Activated T-cell treated with anti-CD3 and anti-CD28 coated beads, Interleukin-2, amount 50 U/mL, for 4 hours (primary cell): ENCODE data around the gene CLIC2. TPM values are rescaled to one million over a fixed set of nuclear protein-coding genes. Genes with fewer than 3 reads are reported as not detected.
A peak's percentile ranks its signal among the peaks of the same experiment; 100 is the strongest.
"Not testable (repeated sequence)": the region's sequence is repeated elsewhere in the genome, so short reads cannot be mapped to it uniquely, and the experiment has no call there.

ENCODE experiments used
- ATAC-seq, 2 donors: fragments of 200-7000 bp; cut with Tn5 transposase; one replicate each; pipeline ENCODE4 v1.10.0; 2021
- DNase-seq: peaks from one replicate; pipeline ENCODE4 v3.0.0-alpha.2; 2020
- H3K27me3 Mint-ChIP-seq: one replicate; pipeline ENCODE4 v1.8.0; 2021; ENCODE audit warnings: low read depth, mixed read lengths
- H3K36me3 Mint-ChIP-seq: one replicate; pipeline ENCODE4 v1.8.0; 2022; ENCODE audit warnings: mixed read lengths; ENCODE audit not compliant: insufficient read depth
- H3K4me1 Mint-ChIP-seq: one replicate; pipeline ENCODE4 v1.8.0; 2021; ENCODE audit warnings: low read depth, mixed read lengths
- H3K4me3 Mint-ChIP-seq: one replicate; pipeline ENCODE4 v1.8.0; 2021; ENCODE audit warnings: mild to moderate bottlenecking, moderate library complexity, mixed read lengths
- H3K9me3 Mint-ChIP-seq: one replicate; pipeline ENCODE4 v1.8.0; 2021; ENCODE audit warnings: mixed read lengths
- total RNA-seq, 3 donors: library from RNA; stranded (reverse); gene quantifications; one replicate each; pipeline ENCODE4 v1.2.1, GENCODE V29; 2021

Gene CLIC2
- total RNA-seq, 3 donors from 2014 or later, result 0.29 to 1.6 (median 0.46) TPM

DNA sequence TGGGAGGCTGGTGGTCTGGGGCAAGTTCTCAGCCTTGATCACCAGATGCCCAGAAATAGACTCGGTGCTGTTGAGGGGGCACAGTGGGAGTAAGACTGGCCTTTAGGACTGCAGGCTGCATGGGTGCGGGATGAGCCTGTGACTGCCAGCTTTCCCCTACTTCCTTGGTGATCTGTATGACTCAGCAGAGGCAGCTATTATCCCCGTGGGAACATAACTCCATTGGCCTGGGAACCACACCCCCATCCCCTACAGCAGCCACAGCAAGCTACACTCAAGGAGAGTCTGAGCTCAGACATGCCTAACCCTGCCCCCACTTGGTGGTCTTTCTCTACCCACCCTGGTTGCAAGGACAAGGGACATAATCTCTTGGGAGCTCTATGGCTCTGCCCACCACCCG is 20.6 kb downstream of the CLIC2 start:
- no peaks in the 10 kb centered on the region for H3K4me1 Mint-ChIP-seq

DNA sequence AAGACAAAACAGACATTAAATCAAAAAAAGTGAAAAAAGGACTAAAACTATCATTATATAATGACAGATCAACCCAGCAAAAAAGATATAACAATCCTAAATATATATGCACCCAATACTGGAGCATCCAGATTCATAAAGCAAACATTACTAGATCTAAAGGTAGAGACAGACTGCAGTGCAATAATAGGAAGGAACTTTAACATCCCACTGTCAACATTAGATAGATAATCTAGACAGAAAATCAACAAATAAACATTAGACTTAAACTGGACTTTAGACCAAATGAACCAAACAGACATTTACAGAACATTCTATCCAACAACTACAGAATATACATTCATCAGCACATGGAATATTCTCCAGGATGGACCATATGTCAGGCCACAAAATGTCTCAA is 40.6 kb downstream of the CLIC2 start:
- Mint-ChIP-seq H3K4me1 (no peaks in the 10 kb centered on the region), H3K27me3 (peaks cover 1% of the 10 kb centered on the region), H3K36me3 (peaks cover 2% of the 10 kb centered on the region), H3K4me3 (no peak overlapping the region), H3K9me3 (no peaks in the 10 kb centered on the region)
- ATAC-seq (no peak), DNase-seq (no peak)

More for the DNA sequence above, 20.6 kb downstream of the CLIC2 start:
- ATAC-seq (no peak), DNase-seq (no peak)
- H3K27me3 Mint-ChIP-seq, result peaks cover 2% of the 10 kb centered on the region
- H3K4me3 Mint-ChIP-seq, result no peak overlapping the region
- H3K9me3 Mint-ChIP-seq, result peaks cover 5% of the 10 kb centered on the region
- no peaks in the 10 kb centered on the region for H3K36me3 Mint-ChIP-seq

- Mint-ChIP-seq H3K9me3 (no peaks in the 10 kb centered on the region), H3K36me3 (no peaks in the 10 kb centered on the region), H3K27me3 (no peaks in the 10 kb centered on the region), H3K4me3 (no peak overlapping the region), H3K4me1 (peaks cover 5% of the 10 kb centered on the region)
- ATAC-seq (no peak), DNase-seq (no peak)
Observed at GRCh38 chrX:155279873-155280272, 54.5 kb downstream of the CLIC2 start.

GRCh38 chrX:155270969-155271368 is 63.4 kb downstream of the CLIC2 start:
- no peaks in the 10 kb centered on the region for H3K36me3 Mint-ChIP-seq
- ATAC-seq, result no peak

GRCh38 chrX:155267995-155268394 is 66.4 kb downstream of the CLIC2 start:
- not testable (repeated sequence) for H3K4me3 Mint-ChIP-seq, H3K36me3 Mint-ChIP-seq, ATAC-seq, DNase-seq, H3K27me3 Mint-ChIP-seq, H3K4me1 Mint-ChIP-seq, H3K9me3 Mint-ChIP-seq

More at GRCh38 chrX:155270969-155271368, 63.4 kb downstream of the CLIC2 start:
- Mint-ChIP-seq H3K4me3 (no peak overlapping the region), H3K9me3 (no peaks in the 10 kb centered on the region), H3K4me1 (no peaks in the 10 kb centered on the region), H3K27me3 (no peaks in the 10 kb centered on the region)
- no peak for DNase-seq

DNA sequence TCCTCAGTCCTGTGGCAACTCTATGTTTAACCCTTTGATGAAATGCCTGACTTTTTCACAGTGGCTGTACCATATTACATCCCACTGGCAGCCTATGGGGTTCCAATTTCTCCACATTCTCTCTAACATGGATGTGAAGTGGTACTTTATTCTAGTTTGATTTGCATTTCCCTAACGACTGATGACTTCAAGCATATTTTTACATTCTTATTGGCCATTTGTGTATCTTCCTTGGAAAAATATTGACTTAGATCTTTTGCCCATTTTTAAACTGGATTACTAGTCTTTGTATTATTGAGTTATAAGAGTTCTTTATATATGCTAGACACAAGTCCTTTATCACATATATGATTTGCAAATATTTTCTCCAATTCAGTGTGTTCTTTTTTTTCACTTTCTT is 68.0 kb downstream of the CLIC2 start:
- H3K4me3 Mint-ChIP-seq, result no peak overlapping the region
- ATAC-seq, result no peak
- no peaks in the 10 kb centered on the region for H3K27me3 Mint-ChIP-seq
- DNase-seq, result no peak
- peaks cover 13% of the 10 kb centered on the region for H3K4me1 Mint-ChIP-seq
- H3K36me3 Mint-ChIP-seq, result no peaks in the 10 kb centered on the region
- H3K9me3 Mint-ChIP-seq, result no peaks in the 10 kb centered on the region

GRCh38 chrX:155263854-155264628 is 70.4 kb downstream of the CLIC2 start, which contains the start of gene RAB39B:
RAB39B (minus strand) TSS chrX:155264491; CDS start chrX:155264288, 203 bp downstream.
- peak within 1 kb of the TSS; percentile 91 for H3K4me3 Mint-ChIP-seq
- ATAC-seq (peak; percentile 94 to 97), DNase-seq (peak; percentile 67)
- peaks cover 19% of the 10 kb centered on the region for H3K4me1 Mint-ChIP-seq
- peaks cover 10% of the 10 kb centered on the region for H3K36me3 Mint-ChIP-seq
- H3K27me3 Mint-ChIP-seq, result no peaks in the 10 kb centered on the region
- no peaks in the 10 kb centered on the region for H3K9me3 Mint-ChIP-seq

GRCh38 chrX:155262970-155263754 is 71.3 kb downstream of the CLIC2 start:
- no peak for DNase-seq
- no peaks in the 10 kb centered on the region for H3K27me3 Mint-ChIP-seq
- peaks cover 10% of the 10 kb centered on the region for H3K36me3 Mint-ChIP-seq
- no peaks in the 10 kb centered on the region for H3K9me3 Mint-ChIP-seq
- peak overlapping the region; percentile 91 for H3K4me3 Mint-ChIP-seq
- peaks cover 19% of the 10 kb centered on the region for H3K4me1 Mint-ChIP-seq
- ATAC-seq, result no peak

- peaks cover 13% of the 10 kb centered on the region for H3K36me3 Mint-ChIP-seq
Observed at GRCh38 chrX:155259752-155260151, 74.7 kb downstream of the CLIC2 start.

DNA sequence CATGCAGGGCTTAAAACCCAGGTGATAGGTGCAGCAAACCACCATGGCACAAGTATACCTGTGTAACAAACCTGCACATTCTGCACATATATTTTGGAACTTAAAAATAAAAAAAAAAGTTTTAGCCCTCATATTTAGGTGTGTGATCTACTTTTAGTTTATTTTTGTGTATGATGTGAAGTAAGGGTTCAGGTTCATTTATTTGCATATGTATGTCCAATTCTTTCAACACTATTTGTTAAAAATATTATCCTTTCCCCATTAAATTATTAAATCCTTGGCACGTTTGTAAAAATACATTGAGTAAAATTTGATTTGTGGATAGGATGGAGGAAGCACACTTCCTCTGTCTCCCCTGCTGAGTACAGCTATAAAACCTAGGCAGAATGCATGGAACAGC is 83.0 kb downstream of the CLIC2 start:
- Mint-ChIP-seq H3K4me1 (no peaks in the 10 kb centered on the region), H3K36me3 (peaks cover 1% of the 10 kb centered on the region), H3K9me3 (no peaks in the 10 kb centered on the region), H3K4me3 (no peak overlapping the region), H3K27me3 (no peaks in the 10 kb centered on the region)
- DNase-seq (no peak), ATAC-seq (no peak)

More at GRCh38 chrX:155259752-155260151, 74.7 kb downstream of the CLIC2 start:
- Mint-ChIP-seq H3K27me3 (no peaks in the 10 kb centered on the region), H3K4me1 (peaks cover 18% of the 10 kb centered on the region), H3K9me3 (no peaks in the 10 kb centered on the region), H3K4me3 (no peak overlapping the region)
- DNase-seq, result no peak
- ATAC-seq, result no peak

- no peaks in the 10 kb centered on the region for H3K36me3 Mint-ChIP-seq
- no peaks in the 10 kb centered on the region for H3K4me1 Mint-ChIP-seq
- H3K9me3 Mint-ChIP-seq, result no peaks in the 10 kb centered on the region
- no peak overlapping the region for H3K4me3 Mint-ChIP-seq
- DNase-seq (no peak), ATAC-seq (no peak)
- H3K27me3 Mint-ChIP-seq, result no peaks in the 10 kb centered on the region
Observed at GRCh38 chrX:155247497-155247896, 86.9 kb downstream of the CLIC2 start.

DNA sequence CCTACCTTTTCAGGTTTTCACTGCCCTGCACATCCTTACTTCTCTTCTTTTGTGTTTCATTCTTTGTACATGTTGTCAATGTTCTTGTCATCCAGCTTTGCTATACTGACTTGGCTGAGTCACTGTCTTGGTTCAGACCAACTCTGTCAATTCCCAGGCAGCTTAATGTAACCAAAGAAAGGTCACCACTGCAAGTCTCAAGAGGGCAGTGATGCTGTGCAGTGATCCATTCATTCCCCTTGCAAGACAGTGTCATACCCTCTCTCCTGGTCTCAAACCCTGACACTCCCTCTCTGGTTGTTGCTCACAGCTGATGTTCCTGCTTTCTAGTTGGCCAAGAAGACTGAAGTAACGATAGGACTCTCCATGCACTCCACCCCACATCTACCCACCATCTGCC is 87.7 kb downstream of the CLIC2 start:
- no peak for DNase-seq
- ATAC-seq, result no peak
- no peaks in the 10 kb centered on the region for H3K27me3 Mint-ChIP-seq
- no peak overlapping the region for H3K4me3 Mint-ChIP-seq
- H3K4me1 Mint-ChIP-seq, result no peaks in the 10 kb centered on the region
- no peaks in the 10 kb centered on the region for H3K36me3 Mint-ChIP-seq
- no peaks in the 10 kb centered on the region for H3K9me3 Mint-ChIP-seq

- no peak overlapping the region for H3K4me3 Mint-ChIP-seq
- peaks cover 13% of the 10 kb centered on the region for H3K36me3 Mint-ChIP-seq
- no peak for ATAC-seq
- no peaks in the 10 kb centered on the region for H3K27me3 Mint-ChIP-seq
- no peaks in the 10 kb centered on the region for H3K9me3 Mint-ChIP-seq
- H3K4me1 Mint-ChIP-seq, result no peaks in the 10 kb centered on the region
- DNase-seq, result no peak
Observed at GRCh38 chrX:155242300-155242699, 92.1 kb downstream of the CLIC2 start.

GRCh38 chrX:155237719-155238118 is 96.7 kb downstream of the CLIC2 start:
- Mint-ChIP-seq H3K9me3 (no peaks in the 10 kb centered on the region), H3K4me3 (no peak overlapping the region), H3K27me3 (no peaks in the 10 kb centered on the region), H3K4me1 (peaks cover 2% of the 10 kb centered on the region), H3K36me3 (peaks cover 18% of the 10 kb centered on the region)
- ATAC-seq, result no peak
- DNase-seq, result no peak

- Mint-ChIP-seq H3K27me3 (no peaks in the 10 kb centered on the region), H3K4me3 (no peak overlapping the region), H3K36me3 (peaks cover 21% of the 10 kb centered on the region), H3K9me3 (no peaks in the 10 kb centered on the region), H3K4me1 (peaks cover 8% of the 10 kb centered on the region)
- DNase-seq, result no peak
- no peak for ATAC-seq
Observed at GRCh38 chrX:155235891-155236290, 98.5 kb downstream of the CLIC2 start.
